GM12892 (cell line): ENCODE data around the gene PPP1R9A.

Experiments
- POLR2A ChIP-seq: IDR thresholded peaks from 2 replicates; pipeline ENCODE4 v1.6.1; 2011; ENCODE audit warnings: low read depth, low read length, control low read depth
- TAF1 ChIP-seq: IDR thresholded peaks from 2 replicates; pipeline ENCODE4 v1.6.1; 2011; ENCODE audit warnings: low read depth, mild to moderate bottlenecking, control low read depth, low read length, borderline replicate concordance

DNA sequence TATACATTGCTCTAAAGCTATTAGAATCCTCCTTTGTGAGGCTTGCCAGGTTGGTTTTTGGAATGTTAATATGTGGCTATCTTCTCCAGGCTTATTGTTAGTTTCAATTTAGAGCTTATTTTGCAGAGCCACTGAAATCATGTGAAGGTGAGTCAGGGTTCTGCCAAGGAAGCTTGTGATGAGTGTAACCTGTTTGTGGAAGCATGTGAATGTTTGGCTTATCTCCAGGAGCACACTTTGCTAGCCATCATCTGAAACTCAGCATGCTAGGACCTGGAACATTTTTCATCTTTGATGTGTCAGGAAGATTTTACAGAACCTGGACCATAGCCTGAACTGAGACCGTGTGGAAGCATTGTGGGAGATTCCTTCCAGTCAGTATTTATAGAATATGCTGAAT, 197.3 kb downstream of the PPP1R9A start:
- TF ChIP-seq POLR2A (no peak), TAF1 (no peak)
